ENCODE results near the gene ABCC9. TPM values are rescaled to one million over a fixed set of nuclear protein-coding genes. Genes with fewer than 3 reads are reported as not detected.
"Not testable (repeated sequence)": the region's sequence is repeated elsewhere in the genome, so short reads cannot be mapped to it uniquely, and the experiment has no call there.

The ABCC9 gene
- total and polyA plus RNA-seq, 12 donors = 2.1 to 35.0 (median 18.5) TPM

DNA sequence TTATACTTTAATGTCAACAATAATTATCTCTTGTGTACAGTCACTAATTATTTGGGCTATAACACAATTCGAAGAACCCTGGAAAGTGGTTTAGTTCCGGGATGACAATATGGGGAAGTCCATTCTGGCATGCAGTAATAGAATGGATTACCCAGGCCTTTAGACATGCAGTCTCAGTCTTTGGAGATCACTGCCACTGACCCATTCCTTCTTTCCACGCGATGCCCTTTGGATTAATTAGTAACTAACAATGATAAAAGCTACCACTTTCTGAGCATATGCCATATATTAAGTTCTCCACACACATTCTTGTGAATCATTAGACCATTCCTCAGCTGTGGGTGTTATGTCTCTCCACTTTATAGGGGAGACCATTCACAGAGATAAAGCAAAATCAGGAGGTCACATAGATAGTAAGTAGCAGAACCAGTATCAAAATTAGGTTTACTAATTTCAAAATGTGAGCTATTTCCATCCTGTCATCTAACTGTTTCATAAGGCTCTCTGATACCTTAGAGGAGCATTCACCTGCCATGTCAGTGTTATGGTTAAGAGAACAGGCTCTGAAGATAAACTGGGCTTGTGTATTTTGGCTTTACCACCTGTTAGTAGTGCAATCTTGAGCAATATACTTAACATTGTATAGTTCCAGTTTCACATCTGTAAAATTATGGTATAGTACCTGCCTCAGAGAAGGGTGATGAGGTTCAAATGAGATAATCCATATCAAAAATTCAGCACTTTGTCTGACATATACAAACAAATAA, 139.5 kb downstream of the ABCC9 start:
- Histone ChIP-seq H3K9me3 (replicated peaks in 1 of 3) (no peaks in the 10 kb centered on the region), H3K27me3 (no peaks in the 10 kb centered on the region), H3K36me3 (replicated peaks in 1 of 2) (no peaks in the 10 kb centered on the region), H3K4me3 (no peak overlapping the region), H3K4me1 (replicated peaks in 1 of 2) (no peaks in the 10 kb centered on the region), H3K27ac (no peak overlapping the region)
- intact Hi-C loops (cut with DNase I) = no loop called here
- WGBS, 4 donors = 78 to 88% (median 84%) methylated on average over 4 of the region's 4 CpGs
- no peak for DNase-seq
- no peak for TF ChIP-seq POLR2A (IDR thresholded peaks at IDR 0.05)
- TF ChIP-seq, protein P1, sequence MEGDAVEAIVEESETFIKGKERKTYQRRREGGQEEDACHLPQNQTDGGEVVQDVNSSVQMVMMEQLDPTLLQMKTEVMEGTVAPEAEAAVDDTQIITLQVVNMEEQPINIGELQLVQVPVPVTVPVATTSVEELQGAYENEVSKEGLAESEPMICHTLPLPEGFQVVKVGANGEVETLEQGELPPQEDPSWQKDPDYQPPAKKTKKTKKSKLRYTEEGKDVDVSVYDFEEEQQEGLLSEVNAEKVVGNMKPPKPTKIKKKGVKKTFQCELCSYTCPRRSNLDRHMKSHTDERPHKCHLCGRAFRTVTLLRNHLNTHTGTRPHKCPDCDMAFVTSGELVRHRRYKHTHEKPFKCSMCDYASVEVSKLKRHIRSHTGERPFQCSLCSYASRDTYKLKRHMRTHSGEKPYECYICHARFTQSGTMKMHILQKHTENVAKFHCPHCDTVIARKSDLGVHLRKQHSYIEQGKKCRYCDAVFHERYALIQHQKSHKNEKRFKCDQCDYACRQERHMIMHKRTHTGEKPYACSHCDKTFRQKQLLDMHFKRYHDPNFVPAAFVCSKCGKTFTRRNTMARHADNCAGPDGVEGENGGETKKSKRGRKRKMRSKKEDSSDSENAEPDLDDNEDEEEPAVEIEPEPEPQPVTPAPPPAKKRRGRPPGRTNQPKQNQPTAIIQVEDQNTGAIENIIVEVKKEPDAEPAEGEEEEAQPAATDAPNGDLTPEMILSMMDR (IDR thresholded peaks at IDR 0.05) = no peak

DNA sequence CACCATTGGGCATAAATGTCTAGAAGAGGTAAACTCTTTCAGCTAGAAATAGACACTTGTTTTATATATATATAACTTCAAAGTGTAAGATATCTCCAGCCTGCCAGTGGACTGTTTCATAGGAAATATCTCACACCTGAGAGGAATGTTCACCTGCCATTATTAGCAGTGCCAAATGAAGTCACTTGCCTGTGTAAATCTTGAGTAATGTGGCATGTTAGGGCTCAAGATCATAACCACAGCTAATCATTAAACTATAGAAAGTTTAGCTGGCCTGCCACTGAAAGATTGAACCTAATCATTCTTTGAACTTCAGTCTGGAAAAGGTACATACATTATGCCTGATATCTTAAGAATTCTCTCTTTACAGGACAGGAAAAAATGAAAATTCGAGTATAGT, 141.2 kb downstream of the ABCC9 start:
- Histone ChIP-seq H3K9me3 (replicated peaks in 1 of 3) (no peaks in the 10 kb centered on the region), H3K4me1 (replicated peaks in 1 of 2) (no peaks in the 10 kb centered on the region), H3K27me3 (no peaks in the 10 kb centered on the region), H3K36me3 (replicated peaks in 1 of 2) (no peaks in the 10 kb centered on the region), H3K27ac (no peak overlapping the region), H3K4me3 (no peak overlapping the region)
- intact Hi-C loops (cut with DNase I) = no loop called here
- TF ChIP-seq POLR2A (IDR thresholded peaks at IDR 0.05) = no peak
- TF ChIP-seq, protein P1 (IDR thresholded peaks at IDR 0.05) = no peak
- no peak for DNase-seq
- 73 to 88% (median 78%) methylated on average over 1 of the region's 1 CpG for WGBS, 4 donors

DNA sequence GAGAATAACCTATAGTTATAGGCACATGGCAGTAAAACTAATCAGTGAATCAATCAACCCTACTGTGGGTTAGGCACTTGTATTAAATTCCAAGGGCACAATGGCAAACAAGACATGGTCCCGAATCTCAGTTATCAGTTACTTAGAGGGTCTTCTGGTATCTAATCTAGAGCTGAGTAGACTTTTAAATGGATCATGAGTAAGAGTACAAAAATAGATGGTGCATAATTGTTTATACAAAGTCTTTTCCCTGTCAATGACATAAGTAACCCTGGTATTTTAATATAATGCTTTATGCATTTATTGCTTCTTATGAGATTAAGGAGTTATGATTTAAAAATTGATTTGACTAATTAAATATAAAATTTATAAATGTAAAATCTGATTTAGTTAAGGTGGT, 143.7 kb downstream of the ABCC9 start:
- Histone ChIP-seq H3K27me3 (no peaks in the 10 kb centered on the region), H3K9me3 (replicated peaks in 1 of 3) (no peaks in the 10 kb centered on the region), H3K36me3 (replicated peaks in 1 of 2) (no peaks in the 10 kb centered on the region), H3K4me3 (no peak overlapping the region), H3K27ac (no peak overlapping the region), H3K4me1 (replicated peaks in 1 of 2) (no peaks in the 10 kb centered on the region)
- DNase-seq = no peak
- TF ChIP-seq, protein P1 (IDR thresholded peaks at IDR 0.05) = no peak
- TF ChIP-seq POLR2A (IDR thresholded peaks at IDR 0.05) = no peak
- intact Hi-C loops (cut with DNase I) = no loop called here
- WGBS, 4 donors = 74 to 96% (median 84%) methylated on average over 1 of the region's 1 CpG

DNA sequence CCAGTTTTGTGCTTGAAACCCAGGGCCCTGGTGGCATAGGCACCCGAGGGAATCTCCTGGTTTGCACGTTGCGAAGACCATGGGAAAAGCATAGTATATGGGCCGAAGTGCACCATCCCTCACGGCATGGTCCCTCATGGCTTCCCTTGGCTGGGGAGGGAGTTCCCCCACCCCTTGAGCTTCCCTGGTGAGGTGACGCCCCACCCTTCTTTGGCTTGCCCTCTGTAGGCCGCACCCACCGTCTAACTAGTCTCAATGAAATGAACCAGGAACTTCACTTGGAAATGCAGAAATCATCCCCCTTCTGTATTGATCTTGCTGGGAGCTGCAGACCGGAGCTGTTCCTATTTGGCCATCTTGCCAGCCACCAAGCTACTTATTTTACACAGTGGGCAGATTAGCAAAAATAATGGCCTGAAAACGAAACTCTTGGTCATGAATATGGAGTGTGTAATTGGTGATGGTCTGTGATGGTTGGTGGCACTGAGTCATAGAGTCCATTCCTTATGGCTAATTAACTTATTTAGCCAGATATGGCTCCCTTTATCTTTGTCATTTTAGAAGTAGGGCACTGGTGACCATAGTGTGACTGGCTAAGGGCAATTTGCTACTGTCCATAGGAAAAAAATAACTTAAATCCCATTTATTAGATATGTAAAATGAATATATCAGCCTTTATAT, 145.4 kb downstream of the ABCC9 start:
- no peak for DNase-seq
- TF ChIP-seq, protein P1 (IDR thresholded peaks at IDR 0.05) = no peak
- no peak for TF ChIP-seq POLR2A (IDR thresholded peaks at IDR 0.05)
- H3K36me3 ChIP-seq (replicated peaks in 1 of 2) = no peaks in the 10 kb centered on the region
- intact Hi-C loops (cut with DNase I) = no loop called here
- WGBS, 4 donors = 92 to 93% (median 93%) methylated on average over 7 to 10 of the region's 10 CpGs
- no peaks in the 10 kb centered on the region for H3K4me1 ChIP-seq (replicated peaks in 1 of 2)
- H3K4me3 ChIP-seq = no peak overlapping the region
- no peaks in the 10 kb centered on the region for H3K9me3 ChIP-seq (replicated peaks in 1 of 3)
- H3K27ac ChIP-seq = no peak overlapping the region
- no peaks in the 10 kb centered on the region for H3K27me3 ChIP-seq

DNA sequence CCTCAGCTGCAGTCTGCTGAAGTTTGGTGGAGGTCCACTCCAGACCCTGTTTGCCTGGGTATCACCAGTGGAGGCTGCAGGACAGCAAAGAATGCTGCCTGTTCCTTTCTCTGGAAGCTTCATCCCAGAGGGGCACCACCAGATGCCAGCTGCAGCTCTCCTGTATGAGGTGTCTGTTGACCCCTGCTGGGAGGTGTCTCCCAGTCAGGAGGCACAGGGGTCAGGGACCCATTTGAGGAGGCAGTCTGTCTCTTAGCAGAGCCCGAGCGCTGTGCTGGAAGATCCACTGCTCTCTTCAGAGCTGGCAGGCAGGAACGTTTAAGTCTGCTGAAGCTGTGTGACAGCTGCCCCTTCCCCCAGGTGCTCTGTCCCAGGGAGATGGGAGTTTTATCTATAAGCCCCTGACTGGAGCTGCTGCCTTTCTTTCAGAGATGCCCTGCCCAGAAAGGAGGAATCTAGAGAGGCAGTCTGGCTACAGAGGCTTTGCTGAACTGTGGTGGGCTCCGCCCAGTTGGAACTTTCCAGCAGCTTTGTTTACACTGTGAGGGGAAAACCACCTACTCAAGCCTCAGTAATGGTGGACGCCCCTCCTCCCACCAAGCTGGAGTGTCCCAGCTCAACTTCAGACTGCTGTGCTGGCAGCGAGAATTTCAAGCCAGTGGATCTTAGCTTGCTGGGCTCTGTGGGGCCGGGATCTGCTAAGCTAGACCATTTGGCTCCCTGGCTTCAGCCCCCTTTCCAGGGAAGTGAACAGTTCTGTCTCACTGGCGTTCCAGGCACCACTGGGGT, 146.2 kb downstream of the ABCC9 start:
- intact Hi-C loops (cut with DNase I); H3K27ac ChIP-seq; H3K27me3 ChIP-seq; H3K4me3 ChIP-seq; H3K4me1 ChIP-seq (replicated peaks in 1 of 2); DNase-seq; H3K36me3 ChIP-seq (replicated peaks in 1 of 2); H3K9me3 ChIP-seq (replicated peaks in 1 of 3): not testable (repeated sequence)
- WGBS, 4 donors = 80 to 98% (median 87%) methylated on average over 3 to 8 of the region's 8 CpGs

DNA sequence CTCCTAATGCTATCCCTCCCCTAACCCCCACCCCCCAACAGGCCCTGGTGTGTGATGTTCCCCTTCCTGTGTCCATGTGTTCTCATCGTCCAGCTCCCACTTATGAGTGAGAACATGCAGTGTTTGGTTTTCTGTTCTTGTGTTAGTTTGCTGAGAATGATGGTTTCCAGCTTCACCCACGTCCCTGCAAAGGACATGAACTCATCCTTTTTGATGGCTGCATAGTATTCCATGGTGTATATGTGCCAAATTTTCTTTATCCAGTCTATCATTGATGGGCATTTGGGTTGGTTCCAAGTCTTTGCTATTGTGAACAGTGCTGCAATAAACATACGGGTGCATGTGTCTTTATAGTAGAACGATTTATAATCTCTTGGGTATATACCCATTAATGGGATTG, 151.5 kb downstream of the ABCC9 start:
- DNase-seq; H3K36me3 ChIP-seq (replicated peaks in 1 of 2); H3K4me3 ChIP-seq; intact Hi-C loops (cut with DNase I); H3K9me3 ChIP-seq (replicated peaks in 1 of 3); H3K27me3 ChIP-seq; H3K27ac ChIP-seq: not testable (repeated sequence)
- H3K4me1 ChIP-seq (replicated peaks in 1 of 2) = peaks cover 7 to 15% of the 10 kb centered on the region in 2 donors
- 86 to 94% (median 91%) methylated on average over 4 of the region's 4 CpGs for WGBS, 4 donors
